AG09319 (cell line): ENCODE measurements around the gene COX6A2.

Experiments used
- DNase-seq: peaks from one replicate; pipeline ENCODE4 v3.0.0-alpha.2; 2010; ENCODE audit warnings: low read depth; ENCODE audit errors: extremely low read depth
- TF ChIP-seq, protein P1 (sequence below): IDR thresholded peaks from 2 replicates; pipeline ENCODE4 v1.5.1; 2011; ENCODE audit warnings: low read depth, mild to moderate bottlenecking, inconsistent platforms, low read length, moderate library complexity

COX6A2 gene

DNA sequence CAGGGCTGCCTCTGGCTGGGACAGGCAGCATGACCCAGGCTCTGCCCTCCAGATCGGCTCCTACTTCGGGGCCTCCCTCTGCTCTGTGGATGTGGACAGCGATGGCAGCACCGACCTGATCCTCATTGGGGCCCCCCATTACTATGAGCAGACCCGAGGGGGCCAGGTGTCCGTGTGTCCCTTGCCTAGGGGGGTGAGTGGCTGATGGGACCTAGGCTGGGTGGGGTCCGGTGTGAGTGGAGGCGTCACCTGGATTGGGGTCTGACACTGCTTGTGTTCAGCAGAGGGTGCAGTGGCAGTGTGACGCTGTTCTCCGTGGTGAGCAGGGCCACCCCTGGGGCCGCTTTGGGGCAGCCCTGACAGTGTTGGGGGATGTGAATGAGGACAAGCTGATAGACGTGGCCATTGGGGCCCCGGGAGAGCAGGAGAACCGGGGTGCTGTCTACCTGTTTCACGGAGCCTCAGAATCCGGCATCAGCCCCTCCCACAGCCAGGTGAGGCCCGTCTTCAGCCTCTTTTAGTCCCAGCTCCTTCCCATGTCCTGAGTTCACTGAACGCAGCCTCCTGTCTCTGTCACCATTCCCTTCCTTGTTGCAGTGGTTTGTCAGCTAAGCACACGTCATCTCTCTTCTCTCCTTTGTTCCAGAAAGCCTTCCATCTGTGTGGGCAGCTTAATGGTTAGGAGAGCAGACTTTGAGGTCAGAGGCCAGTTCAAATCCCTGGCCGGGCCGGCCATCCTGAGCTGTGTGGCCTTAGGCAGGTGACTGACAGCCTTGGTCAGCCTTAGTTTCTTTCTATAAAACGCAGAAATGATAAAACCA, 16.9 kb downstream of the COX6A2 start:
- DNase-seq = no peak

DNA sequence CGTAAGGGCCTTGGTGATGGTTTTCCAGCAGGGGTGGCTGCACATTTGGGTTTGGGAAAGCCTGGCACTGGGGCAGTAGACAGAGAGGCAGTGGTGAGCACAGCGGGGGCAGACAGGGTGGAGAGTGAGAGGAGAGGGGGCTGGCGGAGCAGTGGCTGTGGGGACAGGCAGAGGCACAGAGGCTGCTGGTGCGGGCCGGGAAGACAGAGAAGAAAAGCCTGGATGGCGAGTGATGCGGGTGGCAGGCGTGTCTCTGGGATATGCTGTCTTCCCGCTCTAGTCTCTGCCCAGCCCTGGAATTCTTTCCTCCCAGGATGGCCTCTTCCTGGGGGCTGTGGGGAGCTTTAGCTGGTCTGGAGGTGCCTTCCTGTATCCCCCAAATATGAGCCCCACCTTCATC, 18.1 kb downstream of the COX6A2 start:
- no peak for DNase-seq
- TF ChIP-seq, protein P1, sequence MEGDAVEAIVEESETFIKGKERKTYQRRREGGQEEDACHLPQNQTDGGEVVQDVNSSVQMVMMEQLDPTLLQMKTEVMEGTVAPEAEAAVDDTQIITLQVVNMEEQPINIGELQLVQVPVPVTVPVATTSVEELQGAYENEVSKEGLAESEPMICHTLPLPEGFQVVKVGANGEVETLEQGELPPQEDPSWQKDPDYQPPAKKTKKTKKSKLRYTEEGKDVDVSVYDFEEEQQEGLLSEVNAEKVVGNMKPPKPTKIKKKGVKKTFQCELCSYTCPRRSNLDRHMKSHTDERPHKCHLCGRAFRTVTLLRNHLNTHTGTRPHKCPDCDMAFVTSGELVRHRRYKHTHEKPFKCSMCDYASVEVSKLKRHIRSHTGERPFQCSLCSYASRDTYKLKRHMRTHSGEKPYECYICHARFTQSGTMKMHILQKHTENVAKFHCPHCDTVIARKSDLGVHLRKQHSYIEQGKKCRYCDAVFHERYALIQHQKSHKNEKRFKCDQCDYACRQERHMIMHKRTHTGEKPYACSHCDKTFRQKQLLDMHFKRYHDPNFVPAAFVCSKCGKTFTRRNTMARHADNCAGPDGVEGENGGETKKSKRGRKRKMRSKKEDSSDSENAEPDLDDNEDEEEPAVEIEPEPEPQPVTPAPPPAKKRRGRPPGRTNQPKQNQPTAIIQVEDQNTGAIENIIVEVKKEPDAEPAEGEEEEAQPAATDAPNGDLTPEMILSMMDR = no peak

More for the DNA sequence above, 16.9 kb downstream of the COX6A2 start:
- TF ChIP-seq, protein P1 = no peak

DNA sequence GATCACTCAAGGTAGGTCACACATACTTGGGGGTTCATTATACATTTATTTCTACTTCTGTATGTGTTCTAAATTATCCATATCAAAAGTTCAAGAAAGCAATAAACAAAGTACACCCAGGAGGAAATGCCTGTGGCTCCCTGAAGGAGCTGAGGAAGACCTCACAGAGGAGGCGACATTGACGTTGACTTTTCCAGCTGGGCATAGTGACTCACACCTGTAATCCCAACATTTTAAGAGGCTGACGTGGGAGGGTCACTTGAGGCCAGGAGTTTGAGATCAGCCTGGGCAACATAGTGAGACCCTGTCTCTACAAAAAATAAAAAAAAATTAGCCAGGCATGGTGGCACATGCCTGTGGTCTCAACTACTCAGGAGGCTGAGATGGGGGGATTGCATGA, 18.7 kb downstream of the COX6A2 start:
- TF ChIP-seq, protein P1 = no peak
- DNase-seq = no peak

DNA sequence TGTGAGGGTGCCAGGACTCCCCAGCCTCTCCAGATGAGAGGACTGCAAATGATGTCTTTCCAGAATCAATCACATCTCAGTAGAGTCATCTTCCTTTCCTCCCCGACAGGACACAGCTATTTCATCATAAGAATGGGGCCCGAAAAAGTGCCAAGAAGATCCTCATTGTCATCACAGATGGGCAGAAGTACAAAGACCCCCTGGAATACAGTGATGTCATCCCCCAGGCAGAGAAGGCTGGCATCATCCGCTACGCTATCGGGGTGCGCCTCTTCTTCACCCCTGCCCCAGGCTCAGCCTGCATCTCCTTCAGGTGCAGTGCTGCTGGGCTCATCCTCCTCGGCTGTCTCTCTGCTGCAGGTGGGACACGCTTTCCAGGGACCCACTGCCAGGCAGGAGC, 20.8 kb downstream of the COX6A2 start:
- no peak for DNase-seq
- TF ChIP-seq, protein P1 = no peak

DNA sequence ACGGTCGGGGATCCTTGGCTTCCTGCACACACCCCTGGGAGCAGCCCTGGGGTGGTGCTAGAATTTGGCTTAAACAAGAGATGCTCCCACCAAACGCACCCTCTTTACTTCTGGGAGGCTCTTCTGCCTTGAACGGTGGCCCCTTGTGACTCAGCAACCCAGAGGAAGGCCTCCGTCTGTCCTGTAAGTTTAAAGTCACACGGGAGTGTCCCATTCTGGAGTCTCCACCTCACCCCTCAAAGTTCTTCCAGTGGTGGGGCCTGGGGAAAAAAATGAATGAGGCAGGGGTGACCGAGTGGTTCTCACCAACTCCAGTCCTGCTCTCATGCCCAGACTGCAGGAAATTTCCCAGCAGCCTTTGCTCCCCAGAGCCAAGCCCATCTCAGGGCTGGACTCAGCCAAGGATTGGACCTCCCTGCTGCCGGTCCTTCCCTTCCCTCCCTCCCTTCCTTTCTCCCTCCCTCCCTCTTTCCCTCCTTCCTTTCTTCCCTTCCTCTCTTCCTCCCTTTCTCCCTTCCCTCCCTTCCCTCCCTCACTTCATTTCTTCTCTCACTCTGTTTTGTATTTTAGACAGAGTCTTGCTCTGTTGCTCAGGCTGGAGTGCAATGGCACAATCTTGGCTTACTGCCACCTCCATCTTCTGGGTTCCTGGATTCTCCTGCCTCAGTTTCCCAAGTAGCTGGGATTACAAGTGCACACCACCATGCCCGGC, 23.7 kb downstream of the COX6A2 start:
- TF ChIP-seq, protein P1 = no peak
- DNase-seq = no peak

DNA sequence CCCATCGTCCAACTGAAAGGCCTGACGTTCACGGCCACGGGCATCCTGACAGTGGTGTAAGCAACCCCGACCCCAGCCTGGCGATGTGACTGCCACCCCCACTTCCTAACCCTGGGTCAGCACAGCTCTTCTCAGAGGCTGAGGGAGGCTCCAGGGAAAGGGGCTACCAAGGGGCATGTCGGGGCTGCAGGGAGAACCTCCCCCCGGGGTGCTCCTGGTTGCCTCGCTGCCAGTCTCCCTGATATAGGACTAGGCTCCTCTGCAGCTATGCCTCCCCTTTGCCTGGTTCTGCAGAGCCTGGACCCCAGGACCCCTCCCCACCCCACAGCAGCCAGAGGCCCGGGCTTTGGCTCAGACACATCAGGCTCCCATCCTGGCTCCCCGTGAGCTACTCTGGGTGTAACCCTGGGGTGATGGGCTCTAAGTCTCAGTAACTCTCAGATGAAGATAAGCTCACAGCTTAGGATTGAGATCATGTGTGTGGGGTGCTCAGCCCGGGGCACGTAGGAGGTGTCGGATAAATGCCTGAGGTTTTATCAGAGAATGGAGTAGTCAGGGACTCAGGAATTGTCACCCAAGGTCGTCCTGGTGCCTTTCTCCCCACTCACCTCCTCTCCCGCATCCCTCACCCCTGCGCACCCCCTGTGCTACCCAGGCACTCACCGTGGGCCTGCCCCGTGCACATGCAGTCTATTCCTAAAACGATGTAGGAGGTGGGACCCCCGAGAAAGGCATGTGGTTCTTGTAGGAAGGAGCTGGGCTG, 24.4 kb downstream of the COX6A2 start:
- TF ChIP-seq, protein P1 = no peak
- no peak for DNase-seq
